ENCODE measurements around the gene TCHP. TPM values are rescaled to one million over a fixed set of nuclear protein-coding genes. Genes with fewer than 3 reads are reported as not detected.

Gene TCHP
- total RNA-seq, 1 donor: 9.1 TPM

GRCh38 chr12:109949089-109949488 is 49.0 kb downstream of the TCHP start:
- DNase-seq (ENCODE audit: low read depth): peak; percentile 67
- TF ChIP-seq CTCF (IDR thresholded peaks at IDR 0.05; ENCODE audit: insufficient read depth, low read depth, low read length): no peak

GRCh38 chr12:109950625-109951024 is 50.6 kb downstream of the TCHP start:
- no peak overlapping the region for H3K4me3 ChIP-seq (ENCODE audit: low read depth, low read length)
- TF ChIP-seq CTCF (IDR thresholded peaks at IDR 0.05; ENCODE audit: insufficient read depth, low read depth, low read length): no peak
- no peak for DNase-seq (ENCODE audit: low read depth)

More at GRCh38 chr12:109949089-109949488, 49.0 kb downstream of the TCHP start:
- H3K4me3 ChIP-seq (ENCODE audit: low read depth, low read length): no peak overlapping the region

- DNase-seq (ENCODE audit: low read depth): peak; percentile 82
- no peak overlapping the region for H3K4me3 ChIP-seq (ENCODE audit: low read depth, low read length)
- no peak for TF ChIP-seq CTCF (IDR thresholded peaks at IDR 0.05; ENCODE audit: insufficient read depth, low read depth, low read length)
Observed at GRCh38 chr12:109951136-109951535, 51.1 kb downstream of the TCHP start.

GRCh38 chr12:109951751-109952150 is 51.7 kb downstream of the TCHP start:
- peak; percentile 64 for DNase-seq (ENCODE audit: low read depth)
- no peak overlapping the region for H3K4me3 ChIP-seq (ENCODE audit: low read depth, low read length)

GRCh38 chr12:109952160-109952858 is 52.2 kb downstream of the TCHP start:
- TF ChIP-seq CTCF (IDR thresholded peaks at IDR 0.05; ENCODE audit: insufficient read depth, low read depth, low read length): no peak
- H3K4me3 ChIP-seq (ENCODE audit: low read depth, low read length): no peak overlapping the region
- no peak for DNase-seq (ENCODE audit: low read depth)

More at GRCh38 chr12:109951751-109952150, 51.7 kb downstream of the TCHP start:
- TF ChIP-seq CTCF (IDR thresholded peaks at IDR 0.05; ENCODE audit: insufficient read depth, low read depth, low read length): no peak

- no peak overlapping the region for H3K4me3 ChIP-seq (ENCODE audit: low read depth, low read length)
- no peak for TF ChIP-seq CTCF (IDR thresholded peaks at IDR 0.05; ENCODE audit: insufficient read depth, low read depth, low read length)
- no peak for DNase-seq (ENCODE audit: low read depth)
Observed at GRCh38 chr12:109952873-109953272, 52.8 kb downstream of the TCHP start.

- no peak overlapping the region for H3K4me3 ChIP-seq (ENCODE audit: low read depth, low read length)
- DNase-seq (ENCODE audit: low read depth): no peak
Observed at GRCh38 chr12:109953656-109954055, 53.6 kb downstream of the TCHP start.

More at GRCh38 chr12:109953656-109954055, 53.6 kb downstream of the TCHP start:
- no peak for TF ChIP-seq CTCF (IDR thresholded peaks at IDR 0.05; ENCODE audit: insufficient read depth, low read depth, low read length)
